ENCODE results near the gene BRMS1. TPM values are rescaled to one million over a fixed set of nuclear protein-coding genes. Genes with fewer than 3 reads are reported as not detected.

BRMS1 gene
- total RNA-seq, 1 experiment from 2014 or later = 80.5 TPM

- POLR2A ChIA-PET = interaction anchor here (0.7 to 1.6 kb wide), 3 partner anchors 23 to 53 kb away, joined by 3 to 6 read pairs (median 4); partner anchors contain the start of gene RIN1
- CTCF ChIA-PET = interaction anchor here (0.5 to 2.1 kb wide), 19 partner anchors 9 to 202 kb away, joined by 3 to 17 read pairs (median 3); partner anchors contain the start of genes B4GAT1, DPP3, MRPL11 and RIN1
- peak; percentile 32; the same call in 1 of the 2 replicates for TF ChIP-seq POLR2AphosphoS5 (IDR thresholded peaks at IDR 0.05; ENCODE audit: low read depth, low read length)
- no peak for TF ChIP-seq CTCF (IDR thresholded peaks at IDR 0.05)
- H3K9me3 ChIP-seq (ENCODE audit: control insufficient read depth, insufficient read depth, low read depth, low read length) = no peaks in the 10 kb centered on the region
- intact Hi-C loops (cut with micrococcal nuclease; ENCODE audit: unreplicated experiment) = loop anchor here (2.0 kb wide), 1 partner anchor 16 kb away; no protein-coding TSS in a partner anchor
- BruUV-seq (replicated peaks) = no TSS peak
- peak; percentile 64 for DNase-seq (ENCODE audit: low read depth, low spot score)
- in situ Hi-C loops (cut with HindIII; ENCODE audit: low pct_unique_long_range_greater_than_20kb, low sequenced_read_pairs) = no loop called here
- peaks cover 10% of the 10 kb centered on the region for H3K4me1 ChIP-seq (ENCODE audit: control insufficient read depth, insufficient read depth, low read length)
- H3K36me3 ChIP-seq (ENCODE audit: control insufficient read depth, insufficient read depth, low read length) = no peaks in the 10 kb centered on the region
- ATAC-seq = peak; percentile 91
- H3K27ac ChIP-seq (ENCODE audit: low read length) = peak overlapping the region; percentile 86
- peak overlapping the region; percentile 72 to 83 for H3K4me3 ChIP-seq (ENCODE audit: low read depth in 2 of 2, low read length in 2 of 2)
- H3K27me3 ChIP-seq (ENCODE audit: control insufficient read depth, insufficient read depth, low read length) = no peaks in the 10 kb centered on the region
Measured at GRCh38 chr11:66312549-66313320, 32.2 kb downstream of the BRMS1 start.

GRCh38 chr11:66311965-66312548 lies 32.8 kb downstream of the BRMS1 start:
- DNase-seq (ENCODE audit: low read depth, low spot score) = peak; percentile 87
- peak overlapping the region; percentile 86 for H3K27ac ChIP-seq (ENCODE audit: low read length)
- peak; percentile 89 for ATAC-seq
- POLR2A ChIA-PET = interaction anchor here (0.7 to 1.6 kb wide), 3 partner anchors 24 to 53 kb away, joined by 3 to 6 read pairs (median 4); partner anchors contain the start of gene RIN1
- H3K4me3 ChIP-seq (ENCODE audit: low read depth in 2 of 2, low read length in 2 of 2) = peak overlapping the region; percentile 72 to 83
- peak; percentile 99 for TF ChIP-seq CTCF (IDR thresholded peaks at IDR 0.05)
- no peak for TF ChIP-seq POLR2AphosphoS5 (IDR thresholded peaks at IDR 0.05; ENCODE audit: low read depth, low read length)
- 0 out of 2 replicates have a peak, but pooled peaks have one; percentile 50 for TF ChIP-seq SIN3A (IDR thresholded peaks at IDR 0.05; ENCODE audit: borderline replicate concordance, insufficient read depth, low read depth, low read length)
- H3K9me3 ChIP-seq (ENCODE audit: control insufficient read depth, insufficient read depth, low read depth, low read length) = no peaks in the 10 kb centered on the region
- no peaks in the 10 kb centered on the region for H3K27me3 ChIP-seq (ENCODE audit: control insufficient read depth, insufficient read depth, low read length)
- in situ Hi-C loops (cut with HindIII; ENCODE audit: low pct_unique_long_range_greater_than_20kb, low sequenced_read_pairs) = no loop called here
- BruUV-seq (replicated peaks) = no TSS peak
- H3K36me3 ChIP-seq (ENCODE audit: control insufficient read depth, insufficient read depth, low read length) = no peaks in the 10 kb centered on the region
- intact Hi-C loops (cut with micrococcal nuclease; ENCODE audit: unreplicated experiment) = loop anchor here (2.0 kb wide), 1 partner anchor 17 kb away; no protein-coding TSS in a partner anchor
- peaks cover 6% of the 10 kb centered on the region for H3K4me1 ChIP-seq (ENCODE audit: control insufficient read depth, insufficient read depth, low read length)
- CTCF ChIA-PET = interaction anchor here (0.5 to 2.1 kb wide), 16 partner anchors 8 to 202 kb away, joined by 3 to 17 read pairs (median 5); partner anchors contain the start of genes B4GAT1, DPP3, MRPL11 and RIN1

GRCh38 chr11:66311470-66311964 lies 33.4 kb downstream of the BRMS1 start:
- BruUV-seq (replicated peaks) = no TSS peak
- ChIA-PET POLR2A (interaction anchor here (1.6 kb wide), 1 partner anchor 34 kb away, joined by 6 read pairs; no protein-coding TSS in a partner anchor), CTCF (interaction anchor here (0.6 to 2.1 kb wide), 12 partner anchors 11 to 150 kb away, joined by 3 to 17 read pairs (median 5); partner anchors contain the start of genes B4GAT1, MRPL11, RIN1 and YIF1A)
- in situ Hi-C loops (cut with HindIII; ENCODE audit: low pct_unique_long_range_greater_than_20kb, low sequenced_read_pairs) (no loop called here), intact Hi-C loops (cut with micrococcal nuclease; ENCODE audit: unreplicated experiment) (no loop called here)
- DNase-seq (ENCODE audit: low read depth, low spot score) (no peak), ATAC-seq (peak; percentile 1)
- Histone ChIP-seq H3K4me3 (ENCODE audit: low read depth in 2 of 2, low read length in 2 of 2) (peak overlapping the region; percentile 72 to 83), H3K27ac (ENCODE audit: low read length) (peak overlapping the region; percentile 86), H3K4me1 (ENCODE audit: control insufficient read depth, insufficient read depth, low read length) (peaks cover 6% of the 10 kb centered on the region), H3K27me3 (ENCODE audit: control insufficient read depth, insufficient read depth, low read length) (no peaks in the 10 kb centered on the region), H3K36me3 (ENCODE audit: control insufficient read depth, insufficient read depth, low read length) (no peaks in the 10 kb centered on the region), H3K9me3 (ENCODE audit: control insufficient read depth, insufficient read depth, low read depth, low read length) (no peaks in the 10 kb centered on the region)
- no peak for TF ChIP-seq SIN3A (IDR thresholded peaks at IDR 0.05; ENCODE audit: borderline replicate concordance, insufficient read depth, low read depth, low read length)
- TF ChIP-seq REST (IDR thresholded peaks at IDR 0.05; ENCODE audit: insufficient read depth in 1 of 2, low read depth in 2 of 2, low read length in 1 of 2) = no peak
- no peak for TF ChIP-seq POLR2AphosphoS5 (IDR thresholded peaks at IDR 0.05; ENCODE audit: low read depth, low read length)
- TF ChIP-seq CTCF (IDR thresholded peaks at IDR 0.05) = no peak
- TF ChIP-seq TCF7L2 (IDR thresholded peaks at IDR 0.05; ENCODE audit: low read depth, low read length) = no peak
